ENCODE data around the gene CFI.

CFI gene

DNA sequence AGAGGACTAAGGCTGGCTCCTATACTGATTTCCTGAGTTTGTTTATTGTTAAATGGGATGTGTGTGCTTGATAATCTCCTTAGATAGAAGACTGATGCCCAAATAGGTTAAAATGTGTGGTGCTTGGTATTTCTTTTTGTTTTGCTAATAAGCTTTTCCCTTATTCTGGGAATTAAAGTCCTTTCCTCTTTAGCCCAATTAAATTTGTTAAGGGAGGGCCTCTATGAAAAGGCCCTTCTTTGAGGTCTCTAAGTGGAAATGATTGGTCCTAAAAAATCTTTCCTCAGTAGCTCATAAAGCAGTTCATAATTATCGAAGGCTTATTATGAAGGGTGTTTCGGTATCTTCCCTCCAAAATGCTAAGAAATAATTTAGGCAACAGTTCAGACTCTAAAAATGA lies 25.9 kb upstream of the CFI start, which contains the start of gene RRH:
Gene RRH, plus strand, starts transcription at position 301 of the 400 bp plus-strand sequence. Its CDS starts 56 bp downstream, at position 357.
- DNase-seq (ENCODE audit: low read depth) = no peak
- no peak within 1 kb of the TSS for H3K4me3 ChIP-seq (ENCODE audit: low read depth, low read length)
- TF ChIP-seq, protein P1, sequence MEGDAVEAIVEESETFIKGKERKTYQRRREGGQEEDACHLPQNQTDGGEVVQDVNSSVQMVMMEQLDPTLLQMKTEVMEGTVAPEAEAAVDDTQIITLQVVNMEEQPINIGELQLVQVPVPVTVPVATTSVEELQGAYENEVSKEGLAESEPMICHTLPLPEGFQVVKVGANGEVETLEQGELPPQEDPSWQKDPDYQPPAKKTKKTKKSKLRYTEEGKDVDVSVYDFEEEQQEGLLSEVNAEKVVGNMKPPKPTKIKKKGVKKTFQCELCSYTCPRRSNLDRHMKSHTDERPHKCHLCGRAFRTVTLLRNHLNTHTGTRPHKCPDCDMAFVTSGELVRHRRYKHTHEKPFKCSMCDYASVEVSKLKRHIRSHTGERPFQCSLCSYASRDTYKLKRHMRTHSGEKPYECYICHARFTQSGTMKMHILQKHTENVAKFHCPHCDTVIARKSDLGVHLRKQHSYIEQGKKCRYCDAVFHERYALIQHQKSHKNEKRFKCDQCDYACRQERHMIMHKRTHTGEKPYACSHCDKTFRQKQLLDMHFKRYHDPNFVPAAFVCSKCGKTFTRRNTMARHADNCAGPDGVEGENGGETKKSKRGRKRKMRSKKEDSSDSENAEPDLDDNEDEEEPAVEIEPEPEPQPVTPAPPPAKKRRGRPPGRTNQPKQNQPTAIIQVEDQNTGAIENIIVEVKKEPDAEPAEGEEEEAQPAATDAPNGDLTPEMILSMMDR (conservative IDR thresholded peaks at IDR 0.05; ENCODE audit: low read depth, low read length) = no peak

DNA sequence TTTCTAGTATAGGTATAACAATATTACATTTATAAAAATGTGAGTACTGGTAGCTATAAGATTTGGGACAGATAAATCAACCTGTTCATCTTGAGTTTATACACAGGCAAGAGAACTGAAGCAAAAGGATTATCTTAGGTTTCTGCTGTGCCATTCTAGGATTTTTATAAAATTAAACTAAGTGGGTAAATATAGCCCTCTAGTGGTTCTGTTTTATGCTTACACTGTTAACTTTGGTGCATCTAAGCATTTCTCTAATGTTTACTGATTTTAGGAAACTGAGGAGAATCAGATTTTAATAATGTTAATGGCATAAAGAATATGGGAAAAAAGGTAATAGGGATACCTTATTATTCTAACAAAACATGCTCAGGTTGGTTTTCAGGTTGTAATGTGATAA lies 24.9 kb upstream of the CFI start:
- H3K4me3 ChIP-seq (ENCODE audit: low read depth, low read length) = no peak overlapping the region
- TF ChIP-seq, protein P1 (conservative IDR thresholded peaks at IDR 0.05; ENCODE audit: low read depth, low read length) = peak; percentile 61
- peak; percentile 57 for DNase-seq (ENCODE audit: low read depth)

DNA sequence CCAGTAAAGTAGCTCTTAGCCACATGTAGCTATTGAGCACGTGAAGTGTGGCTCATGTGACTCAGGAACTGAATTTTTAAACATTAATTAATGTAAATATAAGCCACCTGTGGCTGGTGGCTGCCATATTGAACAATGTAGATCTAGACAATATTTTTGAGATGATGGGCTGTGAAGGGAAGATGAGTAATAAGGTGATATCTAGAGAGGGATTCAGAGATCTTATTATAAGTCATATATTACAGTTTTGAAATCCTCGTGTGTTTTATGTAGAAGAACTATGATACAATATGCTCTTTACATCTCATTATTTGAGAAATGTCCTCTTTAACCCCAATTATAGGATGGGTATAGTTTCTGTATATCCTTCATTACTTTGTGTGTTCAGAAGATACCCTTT lies 19.4 kb upstream of the CFI start:
- no peak overlapping the region for H3K4me3 ChIP-seq (ENCODE audit: low read depth, low read length)
- DNase-seq (ENCODE audit: low read depth) = no peak
- TF ChIP-seq, protein P1 (conservative IDR thresholded peaks at IDR 0.05; ENCODE audit: low read depth, low read length) = no peak

DNA sequence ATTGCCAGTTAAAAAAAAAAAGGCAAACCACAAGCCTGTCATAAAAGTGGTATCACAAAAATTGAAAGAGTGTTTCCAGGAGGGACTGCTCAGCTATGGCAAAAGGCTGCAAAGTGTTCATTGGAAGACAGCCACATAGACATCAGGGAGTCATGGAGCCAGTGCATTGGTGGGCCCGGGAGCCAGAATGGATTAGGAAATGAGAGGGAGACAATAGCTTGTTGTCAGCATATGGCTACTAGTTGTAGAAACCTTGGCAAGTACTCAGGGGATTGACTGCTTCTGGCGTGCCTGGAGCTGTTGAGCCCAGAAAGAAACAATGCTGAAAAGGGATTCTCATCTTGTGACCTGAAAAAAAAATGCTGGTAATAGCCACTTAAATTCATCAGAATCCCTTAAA lies 18.8 kb upstream of the CFI start:
- no peak for DNase-seq (ENCODE audit: low read depth)
- no peak overlapping the region for H3K4me3 ChIP-seq (ENCODE audit: low read depth, low read length)
- TF ChIP-seq, protein P1 (conservative IDR thresholded peaks at IDR 0.05; ENCODE audit: low read depth, low read length) = no peak

DNA sequence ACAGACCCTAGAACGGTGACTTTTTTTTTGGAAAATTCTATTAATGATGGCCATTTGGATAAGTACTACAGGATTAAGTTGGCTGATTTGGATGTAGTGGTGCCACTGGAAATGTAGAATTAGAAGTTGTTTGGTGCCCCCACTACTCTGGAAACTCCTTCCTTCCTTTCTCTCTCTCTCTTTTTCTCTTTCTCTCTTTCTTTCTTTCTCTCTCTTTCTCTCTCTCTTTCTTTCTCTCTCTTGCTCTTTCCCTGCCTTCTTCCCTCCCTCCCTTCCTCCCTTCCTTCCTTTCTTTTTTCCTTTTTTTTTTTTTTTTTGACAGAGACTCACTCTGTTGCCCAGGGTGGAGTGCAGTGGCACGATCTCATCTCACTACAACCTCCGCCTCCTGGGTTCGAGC lies 16.5 kb upstream of the CFI start:
- no peak for DNase-seq (ENCODE audit: low read depth)
- TF ChIP-seq, protein P1 (conservative IDR thresholded peaks at IDR 0.05; ENCODE audit: low read depth, low read length) = no peak
- no peak overlapping the region for H3K4me3 ChIP-seq (ENCODE audit: low read depth, low read length)

DNA sequence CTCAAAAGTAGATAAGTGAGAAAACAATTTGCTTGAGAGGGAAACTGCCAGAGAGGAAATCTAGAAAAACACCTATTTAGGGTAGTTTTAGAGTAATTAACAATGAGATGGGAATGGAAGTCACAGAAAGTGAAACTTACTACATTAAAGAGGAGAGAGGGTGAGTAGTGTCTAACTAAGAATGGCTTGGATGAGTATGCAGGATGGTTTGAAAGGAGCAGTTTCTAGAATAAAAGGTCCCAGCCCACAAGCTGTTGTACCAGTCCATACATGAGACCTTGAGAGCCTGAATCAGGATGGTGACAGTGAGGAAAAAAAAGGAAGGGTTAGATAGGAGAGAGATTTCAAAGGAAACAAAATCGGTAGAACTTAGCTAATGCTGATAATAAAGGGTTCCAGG lies 15.1 kb upstream of the CFI start:
- DNase-seq (ENCODE audit: low read depth) = no peak
- peak overlapping the region; percentile 79 for H3K4me3 ChIP-seq (ENCODE audit: low read depth, low read length)
- TF ChIP-seq, protein P1 (conservative IDR thresholded peaks at IDR 0.05; ENCODE audit: low read depth, low read length) = no peak

DNA sequence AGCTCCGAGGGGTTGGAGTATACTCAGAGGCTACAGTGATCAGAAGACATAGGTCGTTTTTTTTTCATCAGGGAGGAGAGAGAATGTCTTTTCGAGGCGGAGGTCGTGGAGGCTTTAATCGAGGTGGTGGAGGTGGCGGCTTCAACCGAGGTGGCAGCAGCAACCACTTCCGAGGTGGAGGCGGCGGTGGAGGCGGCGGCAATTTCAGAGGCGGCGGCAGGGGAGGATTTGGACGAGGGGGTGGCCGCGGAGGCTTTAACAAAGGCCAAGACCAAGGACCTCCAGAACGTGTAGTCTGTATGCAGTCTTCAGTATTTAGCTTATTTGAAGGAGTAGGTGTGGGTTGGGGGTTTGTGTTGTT lies 14.3 kb upstream of the CFI start:
- DNase-seq (ENCODE audit: low read depth) = no peak
- H3K4me3 ChIP-seq (ENCODE audit: low read depth, low read length) = peak overlapping the region; percentile 79
- TF ChIP-seq, protein P1 (conservative IDR thresholded peaks at IDR 0.05; ENCODE audit: low read depth, low read length) = no peak

Data from choroid plexus epithelial cell (primary cell).